HFF-Myc (cell line): ENCODE data around the gene NCOR2.

Experiments
- DNase-seq: peaks from one replicate; pipeline ENCODE4 v3.0.0-alpha.2; 2011; ENCODE audit warnings: low read depth; ENCODE audit errors: extremely low read depth
- H3K4me3 ChIP-seq: replicated peaks from 2 replicates; pipeline ENCODE4 v1.5.1; 2011; ENCODE audit warnings: low read depth, mild to moderate bottlenecking, control low read depth, low read length
- TF ChIP-seq, protein P1 (sequence below): IDR thresholded peaks from 2 replicates; pipeline ENCODE4 v1.5.1; 2012; ENCODE audit warnings: mild to moderate bottlenecking, low read depth, low read length, control low read depth; ENCODE audit errors: missing control alignments

The NCOR2 gene

DNA sequence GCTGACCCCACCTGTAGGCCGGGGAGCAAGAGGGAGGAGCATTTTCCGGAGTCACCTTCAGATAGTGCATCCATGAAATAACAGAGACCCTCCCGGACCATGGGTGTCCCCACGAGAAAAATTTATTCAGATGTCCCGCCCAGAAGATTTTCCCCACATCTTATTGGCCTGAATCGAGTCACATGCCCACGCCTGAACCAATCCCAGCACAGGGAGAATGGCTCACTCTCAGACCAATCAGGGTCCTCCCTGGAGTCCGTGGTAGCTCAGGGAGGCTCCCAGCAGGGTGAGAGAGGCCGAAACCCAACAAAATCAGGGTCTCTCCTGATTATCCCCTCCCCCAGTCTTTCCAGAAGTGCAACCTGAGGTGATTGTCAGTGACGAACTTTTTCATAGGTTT lies 16.4 kb upstream of the NCOR2 start:
- no peak overlapping the region for H3K4me3 ChIP-seq
- TF ChIP-seq, protein P1, sequence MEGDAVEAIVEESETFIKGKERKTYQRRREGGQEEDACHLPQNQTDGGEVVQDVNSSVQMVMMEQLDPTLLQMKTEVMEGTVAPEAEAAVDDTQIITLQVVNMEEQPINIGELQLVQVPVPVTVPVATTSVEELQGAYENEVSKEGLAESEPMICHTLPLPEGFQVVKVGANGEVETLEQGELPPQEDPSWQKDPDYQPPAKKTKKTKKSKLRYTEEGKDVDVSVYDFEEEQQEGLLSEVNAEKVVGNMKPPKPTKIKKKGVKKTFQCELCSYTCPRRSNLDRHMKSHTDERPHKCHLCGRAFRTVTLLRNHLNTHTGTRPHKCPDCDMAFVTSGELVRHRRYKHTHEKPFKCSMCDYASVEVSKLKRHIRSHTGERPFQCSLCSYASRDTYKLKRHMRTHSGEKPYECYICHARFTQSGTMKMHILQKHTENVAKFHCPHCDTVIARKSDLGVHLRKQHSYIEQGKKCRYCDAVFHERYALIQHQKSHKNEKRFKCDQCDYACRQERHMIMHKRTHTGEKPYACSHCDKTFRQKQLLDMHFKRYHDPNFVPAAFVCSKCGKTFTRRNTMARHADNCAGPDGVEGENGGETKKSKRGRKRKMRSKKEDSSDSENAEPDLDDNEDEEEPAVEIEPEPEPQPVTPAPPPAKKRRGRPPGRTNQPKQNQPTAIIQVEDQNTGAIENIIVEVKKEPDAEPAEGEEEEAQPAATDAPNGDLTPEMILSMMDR: no peak
- no peak for DNase-seq

GRCh38 chr12:124582108-124582424 lies 14.7 kb upstream of the NCOR2 start:
- no peak overlapping the region for H3K4me3 ChIP-seq
- TF ChIP-seq, protein P1: no peak
- no peak for DNase-seq

GRCh38 chr12:124581307-124582107 lies 14.1 kb upstream of the NCOR2 start:
- no peak for DNase-seq
- TF ChIP-seq, protein P1: no peak
- H3K4me3 ChIP-seq: no peak overlapping the region

- TF ChIP-seq, protein P1: no peak
- no peak overlapping the region for H3K4me3 ChIP-seq
- DNase-seq: no peak
Observed at GRCh38 chr12:124579921-124580517, 12.6 kb upstream of the NCOR2 start.

GRCh38 chr12:124578854-124579253 lies 11.4 kb upstream of the NCOR2 start:
- TF ChIP-seq, protein P1: no peak
- no peak for DNase-seq
- no peak overlapping the region for H3K4me3 ChIP-seq

- DNase-seq: no peak
- TF ChIP-seq, protein P1: peak; percentile 19
- H3K4me3 ChIP-seq: no peak overlapping the region
Observed at GRCh38 chr12:124578445-124578844, 11.0 kb upstream of the NCOR2 start.
